Small intestine (tissue), 7 donors: ENCODE measurements around the gene LIMS2. TPM values are rescaled to one million over a fixed set of nuclear protein-coding genes. Genes with fewer than 3 reads are reported as not detected.

Experiments
- DNase-seq, 2 donors: peaks; one replicate each; pipeline versions ENCODE4 v3.0.0 to v3.0.0-alpha.2; 2013
- FAIRE-seq: peaks from 2 replicates; lab custom pipeline; 2012; peaks lifted over from hg19 to GRCh38; lab: Jason Lieb, UNC
- H3K27ac ChIP-seq, 3 donors: one replicate each; pipeline ENCODE4 v1.5.1; 2013; ENCODE audit warnings: low read length in 2 of 3, mild to moderate bottlenecking in 2 of 3, control low read depth in 1 of 3, inconsistent platforms in 1 of 3, low read depth in 1 of 3, moderate library complexity in 1 of 3
- H3K27me3 ChIP-seq, 3 donors: one replicate each; pipeline ENCODE4 v1.6.1; 2013; ENCODE audit warnings: low read length in 3 of 3, inconsistent platforms in 1 of 3; ENCODE audit not compliant: control insufficient read depth in 3 of 3, insufficient read depth in 3 of 3
- H3K36me3 ChIP-seq, 3 donors: one replicate each; pipeline ENCODE4 v1.6.1; 2013; ENCODE audit warnings: low read length in 3 of 3, inconsistent platforms in 1 of 3, low read depth in 1 of 3, mild to moderate bottlenecking in 1 of 3, moderate library complexity in 1 of 3; ENCODE audit not compliant: control insufficient read depth in 3 of 3, insufficient read depth in 2 of 3
- H3K4me1 ChIP-seq, 3 donors: one replicate each; pipeline ENCODE4 v1.6.1; 2013; ENCODE audit warnings: low read length in 2 of 3, inconsistent platforms in 1 of 3, low read depth in 1 of 3, mild to moderate bottlenecking in 1 of 3, moderate library complexity in 1 of 3; ENCODE audit not compliant: control insufficient read depth in 3 of 3, insufficient read depth in 2 of 3
- H3K4me3 ChIP-seq, 3 donors: one replicate each; pipeline ENCODE4 v1.5.1; 2013; ENCODE audit warnings: low read length in 3 of 3, control low read depth in 1 of 3, inconsistent platforms in 1 of 3, low read depth in 1 of 3, mild to moderate bottlenecking in 1 of 3, moderate library complexity in 1 of 3
- H3K9me3 ChIP-seq, 2 donors: one replicate each; pipeline ENCODE4 v1.6.1; 2013; ENCODE audit warnings: low read depth in 1 of 2, low read length in 1 of 2; ENCODE audit not compliant: control insufficient read depth in 2 of 2, insufficient read depth in 1 of 2
- WGBS, 3 donors: extraction: QIAGEN DNeasy Blood & Tissue Kit; methylation state at CpG; one replicate each; pipeline ENCODE4 v1.1.7; 2013; 5-methylcytosine and 5-hydroxymethylcytosine counted together
- polyA plus RNA-seq, 4 donors: library from polyadenylated mRNA; stranded (reverse) in 3 of 4; unstranded in 1 of 4; fragments of 200-250 nt in 3 of 4; fragments of 120-200 nt in 1 of 4; gene quantifications; one replicate each; pipeline versions ENCODE4 v1.2.1 to v1.2.3, GENCODE V29; 2013
- donor health status: healthy with polysubstance abuse.
- donor health status: control.
- donor health status: control.
- donor health status: Bipolar disorder and iron deficiency.
- donor health status: healthy.

The LIMS2 gene
- polyA plus RNA-seq, 4 donors: 2.2 to 39.5 (median 8.6) TPM

GRCh38 chr2:127660291-127660578, 15.1 kb downstream of the LIMS2 start:
- Histone ChIP-seq H3K4me3 (no peak overlapping the region), H3K4me1 (peaks cover 0 to 2% (median 0%) of the 10 kb centered on the region in 3 donors), H3K9me3 (no peaks in the 10 kb centered on the region), H3K36me3 (no peaks in the 10 kb centered on the region), H3K27me3 (peaks cover 0 to 27% (median 6%) of the 10 kb centered on the region in 3 donors), H3K27ac (no peak overlapping the region)
- DNase-seq (no peak), FAIRE-seq (no peak)
- 91 to 93% (median 93%) methylated on average over 10 of the region's 10 CpGs for WGBS, 3 donors

GRCh38 chr2:127659408-127660290, 15.7 kb downstream of the LIMS2 start:
- WGBS, 3 donors: 67 to 85% (median 80%) methylated on average over 14 of the region's 14 CpGs
- no peak overlapping the region for H3K4me3 ChIP-seq
- H3K27ac ChIP-seq: peak overlapping the region in 1 of 3 donors; percentile 81
- DNase-seq (no peak), FAIRE-seq (no peak)
- peaks cover 0 to 2% (median 0%) of the 10 kb centered on the region in 3 donors for H3K4me1 ChIP-seq
- no peaks in the 10 kb centered on the region for H3K9me3 ChIP-seq
- H3K27me3 ChIP-seq: peaks cover 0 to 21% (median 4%) of the 10 kb centered on the region in 3 donors
- H3K36me3 ChIP-seq: no peaks in the 10 kb centered on the region

DNA sequence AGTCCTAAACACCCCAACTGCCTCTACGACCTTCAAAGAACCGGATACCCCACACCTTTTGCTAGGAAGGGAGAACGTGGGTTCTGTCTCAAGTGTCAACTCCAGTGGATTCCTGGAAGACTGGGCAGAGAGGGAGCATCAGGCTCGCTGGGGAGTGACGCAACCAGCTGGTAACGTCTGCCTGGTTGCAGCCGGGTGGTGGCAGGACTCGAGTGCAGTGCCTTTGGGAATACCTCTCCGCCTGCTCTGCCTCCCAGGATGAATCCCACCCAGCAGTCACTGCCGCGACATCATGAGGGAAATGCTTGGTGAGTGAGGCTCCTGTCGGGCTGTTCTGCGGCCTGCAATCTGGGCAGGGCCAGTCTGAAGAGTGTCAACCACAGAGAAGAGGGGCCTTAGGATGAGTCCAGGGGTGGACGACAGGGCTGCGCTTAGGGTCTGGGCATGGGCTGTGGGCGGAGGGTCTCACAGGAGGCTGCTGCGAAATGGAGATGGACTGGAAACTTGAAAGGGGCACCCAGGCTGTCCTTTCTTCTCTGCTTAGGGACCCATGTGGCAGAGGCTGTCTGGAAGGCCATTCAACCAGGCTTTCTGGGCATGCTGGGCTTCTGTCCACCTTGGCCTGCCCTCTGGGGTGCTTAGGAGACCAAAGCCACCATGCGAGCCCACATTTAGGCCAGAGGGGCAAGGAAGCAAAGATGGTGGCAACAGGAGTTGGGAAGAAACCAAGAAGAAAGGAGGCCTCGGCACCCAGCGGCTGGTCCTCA, 16.5 kb downstream of the LIMS2 start:
- peak overlapping the region in 1 of 3 donors; percentile 81 for H3K27ac ChIP-seq
- peaks cover 0 to 15% (median 0%) of the 10 kb centered on the region in 3 donors for H3K27me3 ChIP-seq
- H3K9me3 ChIP-seq: no peaks in the 10 kb centered on the region
- DNase-seq (no peak), FAIRE-seq (no peak)
- no peaks in the 10 kb centered on the region for H3K36me3 ChIP-seq
- H3K4me1 ChIP-seq: peaks cover 0 to 2% (median 0%) of the 10 kb centered on the region in 3 donors
- WGBS, 3 donors: 81 to 87% (median 85%) methylated on average over 20 of the region's 20 CpGs
- no peak overlapping the region for H3K4me3 ChIP-seq

DNA sequence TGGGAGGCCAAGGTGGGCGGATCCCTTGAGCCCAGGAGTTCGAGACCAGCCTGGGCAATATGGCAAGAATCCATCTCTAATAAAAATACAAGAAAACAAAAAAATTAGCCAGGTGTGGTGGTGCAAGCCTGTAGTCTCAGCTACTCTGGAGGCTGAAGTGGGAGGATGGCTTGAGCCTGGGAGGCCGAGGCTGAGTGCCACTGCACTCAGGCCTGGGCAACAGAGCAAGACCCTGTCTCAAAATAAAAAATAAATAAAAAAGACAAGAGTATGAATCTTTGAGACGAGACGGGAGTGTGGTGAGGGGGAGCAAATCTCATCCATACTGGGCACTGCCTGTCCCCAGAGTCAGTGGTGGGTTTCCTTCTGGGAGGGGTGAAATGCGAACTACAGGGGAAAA, 17.2 kb downstream of the LIMS2 start:
- Histone ChIP-seq H3K27me3 (peaks cover 0 to 8% (median 0%) of the 10 kb centered on the region in 3 donors), H3K27ac (no peak overlapping the region), H3K9me3 (no peaks in the 10 kb centered on the region), H3K36me3 (no peaks in the 10 kb centered on the region), H3K4me1 (no peaks in the 10 kb centered on the region), H3K4me3 (no peak overlapping the region)
- FAIRE-seq: no peak
- DNase-seq: no peak
- WGBS, 3 donors: 84 to 93% (median 86%) methylated on average over 6 of the region's 6 CpGs

DNA sequence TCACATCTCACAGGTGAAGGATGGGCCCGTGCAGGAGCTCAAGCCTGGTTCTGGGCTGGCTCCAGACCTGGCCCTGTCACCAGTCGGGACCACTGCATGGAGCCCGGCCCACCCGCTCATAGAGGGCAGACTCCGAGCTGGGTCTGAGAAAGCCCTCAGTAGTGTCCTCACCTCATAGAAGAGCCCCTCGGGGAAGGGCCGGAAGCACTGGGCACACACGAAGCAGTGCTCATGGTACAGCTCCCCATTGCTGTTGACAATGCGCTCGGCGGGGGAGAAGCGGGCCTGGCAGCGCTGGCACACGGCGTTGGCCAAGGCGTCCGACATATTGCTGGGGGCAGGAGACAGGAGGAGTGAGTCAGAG, 18.1 kb downstream of the LIMS2 start:
- Histone ChIP-seq H3K27me3 (peaks cover 0 to 3% (median 0%) of the 10 kb centered on the region in 3 donors), H3K36me3 (no peaks in the 10 kb centered on the region), H3K4me1 (no peaks in the 10 kb centered on the region), H3K4me3 (no peak overlapping the region), H3K9me3 (no peaks in the 10 kb centered on the region), H3K27ac (no peak overlapping the region)
- no peak for DNase-seq
- FAIRE-seq: no peak
- WGBS, 3 donors: 90 to 93% (median 93%) methylated on average over 15 to 17 of the region's 17 CpGs

DNA sequence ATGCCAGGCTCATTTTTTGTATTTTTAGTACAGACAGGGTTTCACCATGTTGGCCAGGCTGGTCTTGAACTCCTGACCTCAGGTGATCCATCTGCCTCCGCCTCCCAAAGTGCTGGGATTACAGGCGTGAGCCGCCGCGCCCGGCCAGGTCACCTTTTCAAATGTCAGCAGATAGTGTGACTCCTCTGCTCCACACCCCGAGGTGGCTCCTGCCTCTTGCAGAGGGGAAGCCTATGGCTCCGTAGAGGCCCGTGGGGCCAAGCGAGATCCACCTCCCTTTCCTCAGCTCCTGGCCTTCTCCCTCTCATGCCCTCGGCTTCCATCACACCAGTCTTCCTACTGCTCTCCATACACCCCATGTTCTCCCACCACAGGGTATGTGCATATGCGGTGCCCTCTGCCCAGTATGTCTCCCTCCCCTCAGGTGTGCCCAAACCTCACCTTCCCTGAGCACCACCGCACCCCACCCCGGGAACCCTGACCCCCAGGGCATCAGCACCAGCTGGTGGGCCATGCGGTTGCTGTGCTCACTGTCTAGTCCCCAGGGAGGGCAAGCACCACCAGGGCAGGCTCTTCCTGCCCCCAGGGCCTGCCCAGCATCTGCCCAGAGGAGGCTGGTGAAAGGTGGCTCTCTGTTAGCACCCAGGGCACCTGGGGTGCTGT, 18.6 kb downstream of the LIMS2 start:
- Histone ChIP-seq H3K27ac (no peak overlapping the region), H3K36me3 (peaks cover 0 to 3% (median 0%) of the 10 kb centered on the region in 3 donors), H3K9me3 (no peaks in the 10 kb centered on the region), H3K27me3 (no peaks in the 10 kb centered on the region), H3K4me3 (no peak overlapping the region), H3K4me1 (no peaks in the 10 kb centered on the region)
- 69 to 84% (median 77%) methylated on average over 13 to 15 of the region's 15 CpGs for WGBS, 3 donors
- DNase-seq (no peak), FAIRE-seq (no peak)

- FAIRE-seq (no peak), DNase-seq (no peak)
- peaks cover 0 to 6% (median 0%) of the 10 kb centered on the region in 3 donors for H3K36me3 ChIP-seq
- WGBS, 3 donors: 89% methylated on average over 16 of the region's 16 CpGs
- H3K4me1 ChIP-seq: no peaks in the 10 kb centered on the region
- H3K4me3 ChIP-seq: no peak overlapping the region
- no peaks in the 10 kb centered on the region for H3K27me3 ChIP-seq
- H3K9me3 ChIP-seq: no peaks in the 10 kb centered on the region
- no peak overlapping the region for H3K27ac ChIP-seq
These were observed 19.9 kb downstream of the LIMS2 start for GRCh38 chr2:127655209-127656073.
